CD14-positive monocyte (primary cell): ENCODE results near the gene RIC3. TPM values are rescaled to one million over a fixed set of nuclear protein-coding genes. Genes with fewer than 3 reads are reported as not detected.

Experiments used
- DNase-seq, 3 donors: peaks; one replicate each; pipeline ENCODE4 v3.0.0-alpha.2; 2011 to 2022
- H2AFZ ChIP-seq: 2 replicates; pipeline ENCODE4 v1.6.0; 2012; ENCODE audit warnings: mild to moderate bottlenecking, low read depth, low read length, inconsistent platforms; ENCODE audit not compliant: insufficient read depth, poor library complexity, severe bottlenecking
- H3K27ac ChIP-seq, 2 donors: 1 replicate in 1 of 2; 2 replicates in 1 of 2; pipeline ENCODE4 v1.5.1; 2012 to 2013; ENCODE audit warnings: low read length in 2 of 2, control low read depth in 1 of 2, inconsistent platforms in 1 of 2, low read depth in 1 of 2, mild to moderate bottlenecking in 1 of 2
- H3K27me3 ChIP-seq, 2 donors: one replicate each; pipeline versions ENCODE4 v1.6.0 to v1.6.1; 2011 to 2013; ENCODE audit warnings: low read length in 2 of 2; ENCODE audit not compliant: control insufficient read depth in 2 of 2, insufficient read depth in 2 of 2
- H3K36me3 ChIP-seq, 2 donors: replicated peaks in 1 of 2; 1 replicate in 1 of 2; 2 replicates in 1 of 2; pipeline versions ENCODE4 v1.5.1 to v1.6.1; 2012 to 2013; ENCODE audit warnings: low read length in 2 of 2, control low read depth in 1 of 2, inconsistent platforms in 1 of 2, mild to moderate bottlenecking in 1 of 2; ENCODE audit not compliant: insufficient read depth in 2 of 2, control insufficient read depth in 1 of 2
- H3K4me1 ChIP-seq, 2 donors: 1 replicate in 1 of 2; 2 replicates in 1 of 2; pipeline versions ENCODE4 v1.5.1 to v1.6.1; 2012 to 2013; ENCODE audit warnings: low read length in 2 of 2, control low read depth in 1 of 2, inconsistent platforms in 1 of 2, mild to moderate bottlenecking in 1 of 2, moderate library complexity in 1 of 2; ENCODE audit not compliant: insufficient read depth in 2 of 2, control insufficient read depth in 1 of 2
- H3K4me2 ChIP-seq: replicated peaks from 2 replicates; pipeline ENCODE3; 2012; ENCODE audit warnings: low read length, moderate library complexity, mild to moderate bottlenecking; ENCODE audit not compliant: poor library complexity, severe bottlenecking; ENCODE audit errors: extremely low read depth
- H3K4me3 ChIP-seq, 3 experiments: fragments of 200-600 bp in 1 of 3; sonication (generic) in 1 of 3; replicated peaks in 1 of 3; 1 replicate in 2 of 3; 2 replicates in 1 of 3; pipeline ENCODE4 v1.5.1; 2011 to 2013; ENCODE audit warnings: low read length in 3 of 3, mild to moderate bottlenecking in 3 of 3, control low read depth in 2 of 3, low read depth in 2 of 3, inconsistent platforms in 1 of 3, moderate library complexity in 1 of 3
- H3K79me2 ChIP-seq: 2 replicates; pipeline ENCODE4 v1.6.0; 2012; ENCODE audit warnings: mild to moderate bottlenecking, control low read depth, inconsistent platforms, low read length, moderate library complexity; ENCODE audit not compliant: insufficient read depth
- H3K9ac ChIP-seq: 2 replicates; pipeline ENCODE4 v1.6.0; 2017; ENCODE audit warnings: low read length, mild to moderate bottlenecking; ENCODE audit not compliant: insufficient read depth, poor library complexity, severe bottlenecking
- H3K9me3 ChIP-seq, 2 donors: replicated peaks in 1 of 2; 1 replicate in 1 of 2; 2 replicates in 1 of 2; pipeline versions ENCODE4 v1.5.1 to v1.6.1; 2012 to 2013; ENCODE audit warnings: low read length in 2 of 2, control low read depth in 1 of 2; ENCODE audit not compliant: control insufficient read depth in 1 of 2, insufficient read depth in 1 of 2
- H4K20me1 ChIP-seq: 2 replicates; pipeline ENCODE4 v1.6.0; 2012; ENCODE audit warnings: mild to moderate bottlenecking, low read length, control low read depth, moderate library complexity; ENCODE audit not compliant: insufficient read depth
- H3K27ac Mint-ChIP-seq, 7 donors: one replicate each; pipeline ENCODE4 v1.8.0; 2020; ENCODE audit warnings: mild to moderate bottlenecking in 7 of 7, mixed read lengths in 7 of 7, moderate library complexity in 6 of 7, inconsistent platforms in 2 of 7
- H3K27me3 Mint-ChIP-seq, 3 donors: one replicate each; pipeline ENCODE4 v1.8.0; 2021 to 2022; ENCODE audit warnings: low read depth in 3 of 3, mild to moderate bottlenecking in 3 of 3, mixed read lengths in 3 of 3, moderate library complexity in 3 of 3, inconsistent platforms in 1 of 3
- H3K36me3 Mint-ChIP-seq, 2 donors: one replicate each; pipeline ENCODE4 v1.8.0; 2020; ENCODE audit warnings: mixed read lengths in 2 of 2, inconsistent platforms in 1 of 2, mild to moderate bottlenecking in 1 of 2
- H3K4me1 Mint-ChIP-seq: one replicate; pipeline ENCODE4 v1.8.0; 2020; ENCODE audit warnings: mild to moderate bottlenecking, mixed read lengths
- H3K4me3 Mint-ChIP-seq, 2 donors: one replicate each; pipeline ENCODE4 v1.8.0; 2020; ENCODE audit warnings: mild to moderate bottlenecking in 2 of 2, mixed read lengths in 2 of 2, moderate library complexity in 1 of 2
- H3K9me3 Mint-ChIP-seq, 7 donors: one replicate each; pipeline ENCODE4 v1.8.0; 2020 to 2022; ENCODE audit warnings: mixed read lengths in 7 of 7, mild to moderate bottlenecking in 6 of 7, moderate library complexity in 6 of 7, inconsistent platforms in 2 of 7
- CTCF ChIP-seq: fragments of 200-600 bp; IDR thresholded peaks from one replicate; pipeline ENCODE4 v1.8.0; 2022; ENCODE audit warnings: antibody characterized with exemption, mild to moderate bottlenecking
- WGBS: methylation state at CpG from one replicate; pipeline ENCODE4 v1.1.5; 2013; ENCODE audit warnings: missing lambda C conversion rate; ENCODE audit not compliant: insufficient coverage; 5-methylcytosine and 5-hydroxymethylcytosine counted together
- intact Hi-C, 2 donors: fragments of 100-400 bp; cut with micrococcal nuclease; formaldehyde crosslinking; loops; one replicate each; pipeline versions ENCODE4 v1.15.0 to v1.15.1; 2023
- polyA plus RNA-seq, 3 donors: library from polyadenylated mRNA; depleted of rRNA in 1 of 3; unstranded in 2 of 3; stranded (reverse) in 1 of 3; fragments of 300-500 nt in 2 of 3; fragments of >200 nt in 1 of 3; fragmentation: Illumina TruSeq in 2 of 3; gene quantifications; 1 replicate in 2 of 3; 2 replicates in 1 of 3; pipeline ENCODE4 v1.2.3, GENCODE V29; 2012 to 2021

The RIC3 gene
- polyA plus RNA-seq, 3 donors, result 0.17 TPM; not detected in 2

- Mint-ChIP-seq H3K4me3 (no peak overlapping the region), H3K27me3 (peaks cover 6 to 26% (median 16%) of the 10 kb centered on the region in 3 donors), H3K4me1 (no peaks in the 10 kb centered on the region), H3K36me3 (no peaks in the 10 kb centered on the region), H3K9me3 (peaks cover 0 to 4% (median 2%) of the 10 kb centered on the region in 7 donors), H3K27ac (no peak overlapping the region)
- intact Hi-C loops, result no loop called here
- Histone ChIP-seq H3K27me3 (peaks cover 0 to 11% of the 10 kb centered on the region in 2 donors), H3K27ac (no peak overlapping the region), H4K20me1 (no peaks in the 10 kb centered on the region), H3K9me3 (peaks cover 0 to 3% of the 10 kb centered on the region in 2 donors), H3K4me1 (no peaks in the 10 kb centered on the region), H3K4me2 (no peak overlapping the region), H3K9ac (no peak overlapping the region), H3K79me2 (no peaks in the 10 kb centered on the region), H3K4me3 (no peak overlapping the region), H2AFZ (no peak overlapping the region), H3K36me3 (no peaks in the 10 kb centered on the region)
- DNase-seq, result no peak
- 54% methylated on average over 4 of the region's 4 CpGs for WGBS
- no peak for TF ChIP-seq CTCF
Measured at GRCh38 chr11:8180469-8180868, 11.6 kb upstream of the RIC3 start.

GRCh38 chr11:8178297-8178696 is 9.5 kb upstream of the RIC3 start:
- intact Hi-C loops, result no loop called here
- no peak overlapping the region for H3K4me3 Mint-ChIP-seq
- no peak for DNase-seq
- no peak overlapping the region for H3K9ac ChIP-seq
- no peak overlapping the region for H3K27ac ChIP-seq
- no peaks in the 10 kb centered on the region for H3K9me3 ChIP-seq
- no peaks in the 10 kb centered on the region for H3K4me1 Mint-ChIP-seq
- no peaks in the 10 kb centered on the region for H3K36me3 Mint-ChIP-seq
- H3K27me3 Mint-ChIP-seq, result peaks cover 9 to 29% (median 14%) of the 10 kb centered on the region in 3 donors
- H3K4me2 ChIP-seq, result no peak overlapping the region
- H3K27me3 ChIP-seq, result peaks cover 0 to 11% of the 10 kb centered on the region in 2 donors
- H3K79me2 ChIP-seq, result no peaks in the 10 kb centered on the region
- no peaks in the 10 kb centered on the region for H3K9me3 Mint-ChIP-seq
- no peak overlapping the region for H2AFZ ChIP-seq
- no peak overlapping the region for H3K4me3 ChIP-seq
- H4K20me1 ChIP-seq, result no peaks in the 10 kb centered on the region
- TF ChIP-seq CTCF, result no peak
- no peaks in the 10 kb centered on the region for H3K4me1 ChIP-seq
- no peaks in the 10 kb centered on the region for H3K36me3 ChIP-seq
- H3K27ac Mint-ChIP-seq, result no peak overlapping the region
- WGBS, result no CpG with 5 or more reads among the region's 1 CpG
